Myocyte (in vitro differentiated cells): Measurements from ENCODE around the gene KLLN. TPM values are rescaled to one million over a fixed set of nuclear protein-coding genes. Genes with fewer than 3 reads are reported as not detected.

Experiments
- total RNA-seq: library from RNA; depleted of rRNA; stranded (reverse); fragments of >200 nt; gene quantifications from 2 replicates; pipeline ENCODE4 v1.2.3, GENCODE V29; 2014

Gene KLLN
- total RNA-seq, 1 donor from 2014 or later, result 1.2 TPM

Other genes with a start within 250 kb of the KLLN start
- 8.2 and 8.3 TPM in 2 replicates for gene PAPSS2, start 203.7 kb downstream of the KLLN start, total RNA-seq
- 59.5 and 84.8 TPM in 2 replicates for gene ATAD1, start 45.3 kb downstream of the KLLN start, total RNA-seq
- 66.2 and 69.3 TPM in 2 replicates for gene PTEN, start 92 bp upstream of the KLLN start, total RNA-seq